ENCODE measurements around the gene CSTF1.

The CSTF1 gene

GRCh38 chr20:56445130-56445529 is 52.7 kb downstream of the CSTF1 start:
- Histone ChIP-seq H3K9me2 (replicated peaks; ENCODE audit: control insufficient read depth, low read length) (no peaks in the 10 kb centered on the region), H3K4me2 (ENCODE audit: low read length) (no peak overlapping the region), H3K9me3 (ENCODE audit: control insufficient read depth, insufficient read depth, low read length) (no peaks in the 10 kb centered on the region), H3K4me3 (ENCODE audit: low read length) (no peak overlapping the region), H3K27ac (ENCODE audit: low read depth, low read length) (no peak overlapping the region), H3K27me3 (ENCODE audit: control insufficient read depth, low read length) (no peaks in the 10 kb centered on the region), H3K79me2 (ENCODE audit: control insufficient read depth, low read length) (no peaks in the 10 kb centered on the region), H4K20me1 (ENCODE audit: control insufficient read depth, insufficient read depth, low read depth, low read length) (no peaks in the 10 kb centered on the region), H3K36me3 (ENCODE audit: control insufficient read depth, low read length) (no peaks in the 10 kb centered on the region), H3K4me1 (ENCODE audit: control insufficient read depth, low read length) (no peaks in the 10 kb centered on the region; the same call in 1 of the 2 replicates), H3F3A (ENCODE audit: control insufficient read depth, insufficient read depth) (no peaks in the 10 kb centered on the region)
- no peak for TF ChIP-seq CTCF (IDR thresholded peaks at IDR 0.05; ENCODE audit: low read depth, low read length, poor library complexity, severe bottlenecking)
- no peak for TF ChIP-seq EZH2phosphoT487 (IDR thresholded peaks at IDR 0.05; ENCODE audit: borderline replicate concordance, low read length)

DNA sequence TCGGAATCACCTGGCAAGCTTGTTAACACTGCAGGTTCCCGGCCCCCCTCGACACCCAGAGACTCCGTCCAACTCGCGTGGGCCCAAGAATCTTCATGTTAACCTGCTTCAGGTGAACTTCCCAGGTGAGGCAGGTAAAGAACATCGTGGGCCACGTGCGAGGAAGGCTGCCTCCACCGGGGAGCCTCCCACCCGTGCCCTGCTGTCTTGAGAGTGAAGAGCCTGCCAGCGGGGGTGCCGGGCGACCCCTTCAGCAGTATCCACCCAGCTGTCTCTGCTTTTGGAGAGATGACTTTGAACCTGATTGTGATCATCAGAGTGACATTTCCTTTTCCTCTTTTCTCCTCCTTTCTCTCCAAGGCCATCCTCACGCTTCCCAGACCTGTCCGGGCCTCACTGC is 53.1 kb downstream of the CSTF1 start:
- Histone ChIP-seq H3K9me2 (replicated peaks; ENCODE audit: control insufficient read depth, low read length) (no peaks in the 10 kb centered on the region), H3F3A (ENCODE audit: control insufficient read depth, insufficient read depth) (no peaks in the 10 kb centered on the region), H3K4me3 (ENCODE audit: low read length) (no peak overlapping the region), H3K4me1 (ENCODE audit: control insufficient read depth, low read length) (no peaks in the 10 kb centered on the region; the same call in 1 of the 2 replicates), H3K4me2 (ENCODE audit: low read length) (no peak overlapping the region), H3K79me2 (ENCODE audit: control insufficient read depth, low read length) (no peaks in the 10 kb centered on the region), H3K9me3 (ENCODE audit: control insufficient read depth, insufficient read depth, low read length) (no peaks in the 10 kb centered on the region), H4K20me1 (ENCODE audit: control insufficient read depth, insufficient read depth, low read depth, low read length) (no peaks in the 10 kb centered on the region), H3K27ac (ENCODE audit: low read depth, low read length) (no peak overlapping the region), H3K36me3 (ENCODE audit: control insufficient read depth, low read length) (no peaks in the 10 kb centered on the region), H3K27me3 (ENCODE audit: control insufficient read depth, low read length) (no peaks in the 10 kb centered on the region)
- TF ChIP-seq EZH2phosphoT487 (IDR thresholded peaks at IDR 0.05; ENCODE audit: borderline replicate concordance, low read length) (no peak), CTCF (IDR thresholded peaks at IDR 0.05; ENCODE audit: low read depth, low read length, poor library complexity, severe bottlenecking) (no peak)

GRCh38 chr20:56447227-56447626 is 54.8 kb downstream of the CSTF1 start:
- Histone ChIP-seq H3K9me3 (ENCODE audit: control insufficient read depth, insufficient read depth, low read length) (no peaks in the 10 kb centered on the region), H3K4me1 (ENCODE audit: control insufficient read depth, low read length) (no peaks in the 10 kb centered on the region), H3K4me3 (ENCODE audit: low read length) (no peak overlapping the region), H3K27me3 (ENCODE audit: control insufficient read depth, low read length) (no peaks in the 10 kb centered on the region), H3K36me3 (ENCODE audit: control insufficient read depth, low read length) (no peaks in the 10 kb centered on the region), H3K27ac (ENCODE audit: low read depth, low read length) (no peak overlapping the region), H3K79me2 (ENCODE audit: control insufficient read depth, low read length) (no peaks in the 10 kb centered on the region), H3F3A (ENCODE audit: control insufficient read depth, insufficient read depth) (no peaks in the 10 kb centered on the region), H3K9me2 (replicated peaks; ENCODE audit: control insufficient read depth, low read length) (no peaks in the 10 kb centered on the region), H4K20me1 (ENCODE audit: control insufficient read depth, insufficient read depth, low read depth, low read length) (no peaks in the 10 kb centered on the region), H3K4me2 (ENCODE audit: low read length) (no peak overlapping the region)
- TF ChIP-seq EZH2phosphoT487 (IDR thresholded peaks at IDR 0.05; ENCODE audit: borderline replicate concordance, low read length) (no peak), CTCF (IDR thresholded peaks at IDR 0.05; ENCODE audit: low read depth, low read length, poor library complexity, severe bottlenecking) (no peak)

DNA sequence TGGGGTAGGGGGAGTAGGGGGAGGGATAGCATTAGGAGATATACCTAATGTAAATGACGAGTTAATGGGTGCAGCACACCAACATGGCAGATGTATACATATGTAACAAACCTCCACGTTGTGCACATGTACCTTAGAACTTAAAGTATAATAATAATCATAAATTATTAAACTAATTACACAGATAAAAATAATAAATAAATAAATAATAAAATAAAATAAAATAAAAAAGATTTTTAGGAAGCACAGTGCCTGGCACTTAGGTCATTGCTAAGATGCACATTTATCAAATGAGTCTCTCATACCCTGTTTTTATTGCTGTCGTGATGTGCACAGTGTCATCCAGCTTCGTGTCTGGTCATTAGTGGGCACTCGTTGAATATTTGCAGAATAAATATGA is 57.0 kb downstream of the CSTF1 start:
- Histone ChIP-seq H3K79me2 (ENCODE audit: control insufficient read depth, low read length) (no peaks in the 10 kb centered on the region), H4K20me1 (ENCODE audit: control insufficient read depth, insufficient read depth, low read depth, low read length) (no peaks in the 10 kb centered on the region), H3K4me3 (ENCODE audit: low read length) (no peak overlapping the region), H3K9me2 (replicated peaks; ENCODE audit: control insufficient read depth, low read length) (no peaks in the 10 kb centered on the region), H3K4me2 (ENCODE audit: low read length) (no peak overlapping the region), H3K36me3 (ENCODE audit: control insufficient read depth, low read length) (no peaks in the 10 kb centered on the region), H3F3A (ENCODE audit: control insufficient read depth, insufficient read depth) (no peaks in the 10 kb centered on the region), H3K27me3 (ENCODE audit: control insufficient read depth, low read length) (no peaks in the 10 kb centered on the region), H3K9me3 (ENCODE audit: control insufficient read depth, insufficient read depth, low read length) (no peaks in the 10 kb centered on the region), H3K27ac (ENCODE audit: low read depth, low read length) (no peak overlapping the region), H3K4me1 (ENCODE audit: control insufficient read depth, low read length) (peaks cover 15% of the 10 kb centered on the region)
- TF ChIP-seq CTCF (IDR thresholded peaks at IDR 0.05; ENCODE audit: low read depth, low read length, poor library complexity, severe bottlenecking), result no peak
- no peak for TF ChIP-seq EZH2phosphoT487 (IDR thresholded peaks at IDR 0.05; ENCODE audit: borderline replicate concordance, low read length)

Data from DOHH2 (cell line).